GM12872 (cell line): ENCODE data around the gene USP9Y.

Source experiments
- TF ChIP-seq, protein P1 (sequence below): IDR thresholded peaks from 3 replicates; pipeline ENCODE4 v1.5.1; 2011; ENCODE audit warnings: low read depth, mild to moderate bottlenecking, low read length, moderate library complexity; ENCODE audit not compliant: insufficient read depth

Gene USP9Y, protein sequence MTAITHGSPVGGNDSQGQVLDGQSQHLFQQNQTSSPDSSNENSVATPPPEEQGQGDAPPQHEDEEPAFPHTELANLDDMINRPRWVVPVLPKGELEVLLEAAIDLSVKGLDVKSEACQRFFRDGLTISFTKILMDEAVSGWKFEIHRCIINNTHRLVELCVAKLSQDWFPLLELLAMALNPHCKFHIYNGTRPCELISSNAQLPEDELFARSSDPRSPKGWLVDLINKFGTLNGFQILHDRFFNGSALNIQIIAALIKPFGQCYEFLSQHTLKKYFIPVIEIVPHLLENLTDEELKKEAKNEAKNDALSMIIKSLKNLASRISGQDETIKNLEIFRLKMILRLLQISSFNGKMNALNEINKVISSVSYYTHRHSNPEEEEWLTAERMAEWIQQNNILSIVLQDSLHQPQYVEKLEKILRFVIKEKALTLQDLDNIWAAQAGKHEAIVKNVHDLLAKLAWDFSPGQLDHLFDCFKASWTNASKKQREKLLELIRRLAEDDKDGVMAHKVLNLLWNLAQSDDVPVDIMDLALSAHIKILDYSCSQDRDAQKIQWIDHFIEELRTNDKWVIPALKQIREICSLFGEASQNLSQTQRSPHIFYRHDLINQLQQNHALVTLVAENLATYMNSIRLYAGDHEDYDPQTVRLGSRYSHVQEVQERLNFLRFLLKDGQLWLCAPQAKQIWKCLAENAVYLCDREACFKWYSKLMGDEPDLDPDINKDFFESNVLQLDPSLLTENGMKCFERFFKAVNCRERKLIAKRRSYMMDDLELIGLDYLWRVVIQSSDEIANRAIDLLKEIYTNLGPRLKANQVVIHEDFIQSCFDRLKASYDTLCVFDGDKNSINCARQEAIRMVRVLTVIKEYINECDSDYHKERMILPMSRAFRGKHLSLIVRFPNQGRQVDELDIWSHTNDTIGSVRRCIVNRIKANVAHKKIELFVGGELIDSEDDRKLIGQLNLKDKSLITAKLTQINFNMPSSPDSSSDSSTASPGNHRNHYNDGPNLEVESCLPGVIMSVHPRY (N-terminal part only)

DNA sequence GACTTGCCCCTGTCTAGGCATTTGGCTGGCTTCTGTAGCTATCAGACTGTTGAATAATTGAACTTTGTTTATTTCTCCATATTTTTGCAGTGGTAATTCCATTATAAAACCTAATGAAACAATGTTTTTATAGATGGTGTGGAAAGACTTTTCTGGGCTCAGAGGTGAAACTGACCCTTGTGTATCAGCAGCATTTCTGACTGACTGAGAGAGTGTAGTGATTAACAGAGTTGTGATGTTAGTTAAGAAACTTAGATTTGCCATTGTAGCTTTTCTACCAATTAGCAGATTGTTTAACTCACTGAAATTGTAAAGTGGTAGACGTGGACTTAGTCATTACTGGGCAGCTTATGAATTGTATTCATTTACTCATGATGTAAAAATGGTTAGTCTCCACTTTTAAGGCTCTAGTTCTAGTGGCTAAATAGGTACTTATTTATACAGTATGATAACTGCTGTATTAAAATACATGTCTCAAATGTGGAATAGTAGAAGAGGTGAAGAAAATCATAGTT lies at the start of gene USP9Y:
Gene USP9Y (plus strand): TSS at position 51 of the 515 bp plus-strand sequence. CDS start 8,217 bp downstream, outside the sequence.
- TF ChIP-seq, protein P1, sequence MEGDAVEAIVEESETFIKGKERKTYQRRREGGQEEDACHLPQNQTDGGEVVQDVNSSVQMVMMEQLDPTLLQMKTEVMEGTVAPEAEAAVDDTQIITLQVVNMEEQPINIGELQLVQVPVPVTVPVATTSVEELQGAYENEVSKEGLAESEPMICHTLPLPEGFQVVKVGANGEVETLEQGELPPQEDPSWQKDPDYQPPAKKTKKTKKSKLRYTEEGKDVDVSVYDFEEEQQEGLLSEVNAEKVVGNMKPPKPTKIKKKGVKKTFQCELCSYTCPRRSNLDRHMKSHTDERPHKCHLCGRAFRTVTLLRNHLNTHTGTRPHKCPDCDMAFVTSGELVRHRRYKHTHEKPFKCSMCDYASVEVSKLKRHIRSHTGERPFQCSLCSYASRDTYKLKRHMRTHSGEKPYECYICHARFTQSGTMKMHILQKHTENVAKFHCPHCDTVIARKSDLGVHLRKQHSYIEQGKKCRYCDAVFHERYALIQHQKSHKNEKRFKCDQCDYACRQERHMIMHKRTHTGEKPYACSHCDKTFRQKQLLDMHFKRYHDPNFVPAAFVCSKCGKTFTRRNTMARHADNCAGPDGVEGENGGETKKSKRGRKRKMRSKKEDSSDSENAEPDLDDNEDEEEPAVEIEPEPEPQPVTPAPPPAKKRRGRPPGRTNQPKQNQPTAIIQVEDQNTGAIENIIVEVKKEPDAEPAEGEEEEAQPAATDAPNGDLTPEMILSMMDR, result no peak

DNA sequence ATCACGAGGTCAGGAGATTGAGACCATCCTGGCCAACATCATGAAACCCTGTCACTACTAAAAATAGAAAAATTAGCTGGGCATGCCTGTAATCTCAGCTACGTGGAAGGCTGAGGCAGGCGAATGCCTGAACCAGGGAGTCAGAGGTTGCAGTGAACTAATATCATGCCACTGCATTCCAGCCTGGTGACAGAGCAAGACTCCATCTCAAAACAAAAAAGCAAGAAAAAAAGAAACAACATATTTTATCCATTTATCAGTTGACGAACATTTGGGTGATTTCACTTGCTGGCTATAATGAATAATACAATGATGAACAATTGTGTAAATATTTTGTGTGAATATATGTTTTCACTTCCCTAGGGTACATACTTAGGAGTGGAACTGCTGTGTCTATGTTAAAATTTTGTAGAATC lies 49.4 kb upstream of the USP9Y start:
- TF ChIP-seq, protein P1, result no peak

DNA sequence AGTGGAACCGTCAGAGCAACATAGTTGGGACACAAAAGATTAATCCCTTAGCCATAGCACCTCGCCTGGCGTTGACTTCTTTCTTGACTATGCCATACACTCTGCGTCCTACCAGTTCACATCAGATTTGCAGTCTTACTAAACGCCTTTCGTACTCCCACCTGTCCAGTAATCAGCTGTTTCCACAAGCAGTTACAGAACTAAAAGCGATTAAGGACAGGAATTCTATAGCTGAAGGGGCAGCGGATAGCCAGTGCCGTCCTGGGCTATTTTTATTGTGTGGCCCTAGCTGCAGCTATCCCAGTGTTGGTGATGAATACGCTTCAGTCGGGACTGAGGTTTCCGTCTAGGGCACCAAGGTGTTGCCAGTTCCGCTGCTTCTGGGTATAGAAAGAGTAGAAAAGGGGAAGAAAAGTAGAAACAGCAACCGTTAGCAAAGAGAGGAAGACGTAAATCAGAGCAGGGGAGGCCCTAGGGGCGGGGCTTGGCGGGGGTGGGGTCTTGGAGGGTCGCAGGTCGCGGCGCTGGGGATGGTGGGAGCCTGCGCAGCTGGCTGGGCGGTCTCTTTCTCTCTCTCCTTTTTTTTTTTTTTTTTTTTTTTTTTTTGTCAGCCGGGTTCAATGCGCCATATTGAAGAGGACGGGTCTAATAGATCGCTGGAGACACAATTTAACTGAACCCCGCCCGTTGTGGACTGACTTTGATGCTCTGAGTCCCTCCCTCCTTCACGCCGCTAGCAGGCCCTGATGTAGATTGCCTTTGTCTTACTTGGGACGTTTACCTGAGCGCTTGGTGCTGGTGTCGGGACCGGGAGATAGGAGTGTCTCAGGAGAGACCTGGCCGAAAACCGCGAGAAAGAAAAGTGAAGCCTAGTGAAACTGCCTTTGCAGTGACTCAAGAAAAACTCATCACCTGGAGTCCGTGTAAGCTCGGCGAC lies 39.0 kb upstream of the USP9Y start:
- TF ChIP-seq, protein P1, result no peak

DNA sequence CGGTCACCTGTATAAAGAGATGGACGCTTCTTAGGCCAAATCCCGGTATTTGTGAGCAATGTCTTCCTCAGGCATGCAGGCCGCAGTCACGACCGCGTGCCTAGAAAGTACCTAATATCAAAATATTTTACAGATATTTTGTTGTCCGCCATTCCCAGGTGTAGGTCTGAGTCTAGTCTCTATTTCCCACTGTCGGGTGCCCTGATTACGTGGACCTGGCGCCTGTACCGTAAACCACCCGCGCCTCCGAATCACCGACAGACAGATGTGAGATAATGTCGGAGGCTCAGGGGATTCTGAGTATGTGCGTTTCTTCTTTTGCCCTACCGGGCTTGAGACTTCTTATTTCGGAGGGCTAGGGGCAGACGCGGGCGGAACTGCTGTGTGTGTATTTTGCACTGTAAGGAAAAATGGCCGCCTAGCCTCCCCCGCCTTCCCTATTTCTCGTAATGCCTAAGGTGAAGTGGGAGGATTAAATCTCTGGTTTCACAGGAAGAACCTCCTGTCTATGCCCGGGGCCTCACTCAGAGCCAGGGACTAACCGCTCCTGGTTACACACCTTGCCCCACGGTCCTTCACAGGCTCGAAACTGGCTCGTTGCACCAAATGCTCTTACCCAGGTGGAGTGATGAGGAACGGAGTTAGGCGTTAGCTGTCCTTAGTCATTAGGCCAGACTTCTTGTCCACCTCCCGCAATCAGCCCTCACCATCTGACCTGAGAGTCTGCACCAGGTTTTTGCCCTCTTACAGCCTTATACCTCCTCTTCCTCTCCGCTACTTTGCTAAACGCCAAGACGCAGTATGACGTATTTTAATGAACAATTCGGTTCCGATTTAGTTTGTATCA lies 38.1 kb upstream of the USP9Y start:
- TF ChIP-seq, protein P1, result no peak

DNA sequence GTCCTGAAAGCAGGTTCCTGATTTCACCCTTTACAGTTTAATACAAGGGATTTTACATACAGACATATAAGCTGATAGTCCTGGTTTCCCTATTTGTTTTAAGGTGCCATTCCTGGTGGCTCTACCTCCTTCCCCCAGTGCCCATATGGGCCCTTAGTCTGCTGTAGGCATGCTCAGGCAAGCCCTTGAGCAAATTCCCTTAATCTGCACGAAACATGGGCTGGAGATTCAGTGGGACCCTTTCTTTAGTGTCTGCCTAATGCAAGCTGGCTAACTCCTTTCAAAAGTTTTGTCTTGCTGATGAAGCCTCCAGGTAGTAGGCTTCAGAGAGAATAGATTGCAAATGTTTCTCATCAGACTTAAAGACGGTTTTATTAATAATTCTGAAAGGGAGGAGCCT lies 22.9 kb upstream of the USP9Y start:
- TF ChIP-seq, protein P1, result no peak

DNA sequence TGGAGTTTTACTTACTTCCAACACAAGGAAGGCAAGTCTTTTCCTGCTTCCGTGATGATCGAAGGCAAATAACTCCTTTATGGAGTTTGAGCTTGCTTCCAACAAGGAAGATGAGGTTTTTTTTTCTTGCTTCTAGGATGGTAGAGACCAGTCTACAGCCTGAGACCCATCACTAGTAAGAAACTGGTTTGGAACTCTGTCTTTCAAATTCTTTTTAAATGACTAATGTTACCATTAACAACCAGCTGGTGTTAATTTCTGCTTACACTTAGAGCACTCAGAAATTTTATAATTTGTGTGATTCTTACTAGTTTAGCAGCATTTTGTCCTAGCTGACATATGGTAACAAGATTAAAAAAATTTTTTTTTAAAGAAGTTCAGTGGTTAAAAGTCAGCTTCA lies 19.5 kb upstream of the USP9Y start:
- TF ChIP-seq, protein P1, result no peak
